ENCODE results near the gene GAREM1.
"Not testable (repeated sequence)": the region's sequence is repeated elsewhere in the genome, so short reads cannot be mapped to it uniquely, and the experiment has no call there.

Gene GAREM1

DNA sequence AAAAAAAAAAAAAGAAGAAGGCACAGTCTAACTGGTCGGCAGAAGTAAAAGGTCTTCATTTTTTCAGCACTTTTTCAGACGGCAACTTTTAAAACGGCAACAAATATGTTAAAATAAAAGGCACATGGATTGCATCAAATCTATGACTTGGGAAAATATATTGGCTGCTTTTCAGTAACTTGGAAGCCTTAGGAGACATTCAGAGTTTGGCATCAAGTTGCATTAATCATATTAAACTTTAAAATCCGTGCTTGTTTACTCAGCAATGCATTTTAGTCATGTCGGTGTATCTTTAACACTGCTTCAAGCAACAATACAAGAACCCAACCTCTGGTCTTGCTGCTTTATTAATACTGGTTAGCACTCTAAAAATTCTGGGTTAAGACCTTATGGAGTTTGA, 169.8 kb downstream of the GAREM1 start:
- DNase-seq (ENCODE audit: insufficient read length, low spot score) (no peak), FAIRE-seq (no peak)
- no peak for TF ChIP-seq POLR2A (IDR thresholded peaks at IDR 0.05; ENCODE audit: low read depth, low read length)

DNA sequence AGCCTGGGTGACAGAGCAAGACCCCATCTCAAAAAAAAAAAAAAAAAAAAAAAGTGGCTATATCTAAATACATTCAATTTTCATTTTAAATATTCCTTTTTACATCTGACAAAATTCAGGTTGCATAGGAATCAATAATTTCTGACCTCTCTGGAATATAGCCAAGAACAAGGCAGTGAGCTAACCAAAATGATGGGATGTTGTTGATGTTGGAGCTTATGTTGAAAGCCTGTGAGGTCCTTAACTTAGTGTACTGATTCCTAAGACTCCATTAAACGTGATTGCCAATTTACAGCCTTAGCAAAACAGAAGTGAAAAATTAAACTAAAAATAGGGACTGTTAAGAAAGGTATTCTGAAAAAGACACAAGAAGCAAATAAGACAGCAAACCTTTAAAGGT, 171.2 kb downstream of the GAREM1 start:
- TF ChIP-seq POLR2A (IDR thresholded peaks at IDR 0.05; ENCODE audit: low read depth, low read length) = no peak
- DNase-seq (ENCODE audit: insufficient read length, low spot score) = no peak
- no peak for FAIRE-seq

DNA sequence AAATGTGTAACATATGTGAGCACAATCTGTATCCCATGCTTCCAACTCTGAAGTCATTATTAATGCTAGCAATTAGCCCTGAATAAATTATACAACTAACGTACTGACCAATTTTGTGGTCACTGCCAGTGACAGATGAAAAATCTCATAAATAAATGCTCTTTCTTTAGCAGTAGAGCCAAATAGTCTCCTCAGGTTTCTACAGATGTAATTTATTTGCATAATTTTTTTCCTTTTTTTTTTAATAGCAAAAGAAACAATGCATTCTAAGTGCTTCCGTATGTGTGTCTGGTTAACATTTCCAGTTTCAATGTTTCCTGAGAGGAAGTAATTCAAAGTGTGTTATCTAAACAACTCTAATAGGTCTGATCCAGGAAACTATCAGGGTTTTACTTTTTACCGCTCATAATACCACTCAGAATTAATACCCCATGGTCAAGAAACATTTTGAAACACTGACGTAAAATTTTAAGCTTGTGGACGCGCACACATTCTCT, 172.5 kb downstream of the GAREM1 start:
- FAIRE-seq = no peak
- no peak for TF ChIP-seq POLR2A (IDR thresholded peaks at IDR 0.05; ENCODE audit: low read depth, low read length)

DNA sequence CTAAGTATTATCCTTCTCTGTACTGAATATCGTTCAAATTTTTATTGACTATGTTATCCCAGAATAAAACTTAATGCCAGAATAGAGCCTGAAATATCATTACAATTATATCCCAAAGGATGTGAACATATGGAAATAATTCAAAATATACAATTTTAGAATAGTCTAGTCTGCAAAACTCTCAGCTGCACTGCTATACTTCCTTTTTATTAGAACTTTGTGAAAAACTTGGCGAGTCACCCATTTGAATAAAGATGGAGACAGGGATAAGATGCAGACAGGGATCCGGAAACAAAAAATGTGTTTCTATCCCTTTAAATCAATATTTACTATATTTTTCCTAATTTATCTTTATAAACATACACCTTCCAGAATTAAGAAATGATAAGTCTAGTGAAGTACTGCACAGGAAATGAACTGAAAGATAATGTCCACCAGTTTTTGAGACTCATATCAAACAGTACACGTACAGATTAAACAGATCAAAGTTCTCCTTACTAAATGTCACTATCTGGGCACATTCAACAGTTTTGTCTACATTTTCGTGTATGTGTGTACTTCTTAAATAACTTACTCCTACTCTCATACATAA, 173.0 kb downstream of the GAREM1 start:
- TF ChIP-seq POLR2A (IDR thresholded peaks at IDR 0.05; ENCODE audit: low read depth, low read length) = no peak
- DNase-seq (ENCODE audit: insufficient read length, low spot score) (no peak), FAIRE-seq (no peak)

More for the DNA sequence above, 172.5 kb downstream of the GAREM1 start:
- DNase-seq (ENCODE audit: insufficient read length, low spot score) = no peak

DNA sequence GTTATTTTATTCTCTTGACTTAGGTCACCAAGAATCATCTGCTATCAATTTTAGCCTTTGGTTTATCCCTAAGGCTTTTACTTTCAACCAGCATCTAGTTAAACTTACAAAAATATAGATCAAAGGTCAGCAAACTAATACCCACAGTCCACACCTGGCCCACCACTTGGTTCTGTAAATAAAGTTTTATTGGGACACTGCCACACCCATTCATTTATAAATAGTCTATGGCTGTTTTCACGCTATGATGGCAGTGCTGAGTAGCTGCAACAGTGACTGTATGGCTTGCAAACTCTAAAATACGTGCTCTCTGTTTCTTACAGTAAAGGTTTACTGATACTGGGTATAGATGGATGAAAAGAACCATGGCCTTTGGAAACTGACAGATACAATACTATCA, 173.8 kb downstream of the GAREM1 start:
- DNase-seq (ENCODE audit: insufficient read length, low spot score) (no peak), FAIRE-seq (no peak)
- no peak for TF ChIP-seq POLR2A (IDR thresholded peaks at IDR 0.05; ENCODE audit: low read depth, low read length)

DNA sequence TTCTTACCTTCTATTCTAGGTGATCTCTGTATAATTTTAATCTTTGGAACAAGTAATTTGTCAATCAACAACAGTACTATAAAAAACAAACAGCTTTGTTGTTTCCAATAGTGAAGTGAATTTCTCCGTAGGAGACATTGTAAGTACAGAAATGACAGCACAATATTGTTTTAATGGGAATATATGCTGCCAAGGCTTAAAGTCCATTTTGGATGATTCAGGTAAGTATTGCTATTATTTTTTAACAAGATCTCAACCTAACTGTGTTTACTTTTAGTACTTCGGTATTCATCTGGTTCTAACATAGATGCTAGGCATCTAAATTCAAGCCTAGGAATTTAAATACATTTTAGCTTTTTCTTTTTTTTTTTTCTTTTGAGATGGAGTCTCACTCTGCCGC, 175.1 kb downstream of the GAREM1 start:
- no peak for FAIRE-seq
- no peak for DNase-seq (ENCODE audit: insufficient read length, low spot score)
- TF ChIP-seq POLR2A (IDR thresholded peaks at IDR 0.05; ENCODE audit: low read depth, low read length) = no peak

DNA sequence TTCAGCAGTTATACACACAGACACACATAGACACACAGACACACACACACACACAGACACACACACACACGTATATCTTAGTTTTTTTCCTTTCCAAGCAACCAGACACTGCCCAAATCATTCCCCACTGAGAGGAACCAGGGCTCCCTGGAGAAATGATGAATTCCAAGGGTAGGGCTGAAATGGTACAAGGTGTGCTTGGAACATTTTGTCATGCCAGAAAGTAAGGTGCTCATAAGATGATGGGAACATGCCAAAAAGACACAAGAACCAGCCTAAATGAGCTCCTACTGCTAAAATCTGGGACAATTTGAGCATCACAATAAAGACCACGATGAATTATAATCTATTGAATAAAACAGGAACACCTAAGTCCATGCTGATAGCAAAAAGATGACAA, 177.6 kb downstream of the GAREM1 start:
- no peak for FAIRE-seq
- DNase-seq (ENCODE audit: insufficient read length, low spot score) = no peak
- no peak for TF ChIP-seq POLR2A (IDR thresholded peaks at IDR 0.05; ENCODE audit: low read depth, low read length)

DNA sequence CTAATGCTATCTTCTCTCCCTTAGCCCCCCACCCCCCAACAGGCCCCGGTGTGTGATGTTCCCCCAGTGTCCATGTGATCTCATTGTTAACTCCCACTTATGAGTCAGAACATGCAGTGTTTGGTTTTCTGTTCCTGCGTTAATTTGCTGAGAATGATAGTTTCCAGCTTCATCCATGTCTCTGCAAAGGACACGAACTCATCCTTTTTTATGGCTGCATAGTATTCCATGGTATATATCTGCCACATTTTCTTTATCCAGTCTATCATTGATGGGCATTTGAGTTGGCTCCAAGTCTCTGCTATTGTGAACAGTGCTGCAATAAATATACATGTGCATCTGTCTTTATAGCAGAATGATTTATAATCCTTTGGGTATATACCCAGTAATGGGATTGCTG, 179.1 kb downstream of the GAREM1 start:
- not testable (repeated sequence) for FAIRE-seq; DNase-seq (ENCODE audit: insufficient read length, low spot score)

DNA sequence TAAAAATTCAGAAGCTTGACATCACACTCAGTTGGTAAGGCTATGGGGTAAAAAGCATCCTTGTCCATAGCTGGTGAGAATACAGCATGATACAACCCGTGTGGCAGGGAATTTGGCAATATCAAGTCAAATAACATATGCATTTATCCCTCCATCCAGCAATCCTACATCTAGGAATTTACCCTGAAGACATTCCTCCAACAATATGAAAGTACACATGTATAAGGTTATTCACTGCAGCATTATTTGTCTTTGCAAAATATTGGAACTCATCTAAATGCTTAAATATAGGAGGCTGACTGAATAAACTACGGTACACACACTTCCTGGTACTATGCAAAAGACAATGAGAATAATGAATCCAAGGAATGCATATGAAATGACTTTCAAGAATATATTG, 179.9 kb downstream of the GAREM1 start:
- no peak for DNase-seq (ENCODE audit: insufficient read length, low spot score)
- no peak for TF ChIP-seq POLR2A (IDR thresholded peaks at IDR 0.05; ENCODE audit: low read depth, low read length)
- FAIRE-seq = no peak

DNA sequence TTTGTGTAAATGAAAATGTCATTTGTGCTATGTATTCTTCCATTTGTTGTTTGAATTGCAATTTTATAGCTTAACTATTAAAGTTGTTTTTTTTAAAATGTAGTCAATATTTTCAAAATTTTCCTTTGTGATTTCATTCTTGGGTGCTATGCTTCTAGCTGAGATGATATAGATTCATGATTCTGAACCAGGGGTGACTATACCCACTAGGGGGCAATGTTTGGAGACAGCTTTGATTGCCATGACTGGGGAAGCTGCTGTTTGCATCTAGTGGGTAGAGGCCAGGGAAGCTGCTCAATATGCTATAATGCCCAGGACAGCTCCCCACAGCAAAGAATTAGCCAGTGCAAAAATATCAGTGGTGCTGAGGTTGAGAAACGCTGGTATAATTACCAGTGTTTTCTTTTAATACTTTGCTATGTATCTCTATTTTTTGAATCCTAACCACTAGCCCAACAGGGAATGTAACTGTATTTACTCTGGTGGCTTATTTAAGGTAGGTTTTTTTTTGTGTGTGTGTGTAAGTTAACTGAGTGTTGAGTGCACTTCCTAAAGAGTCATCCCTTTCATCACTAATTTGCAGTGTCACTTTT, 181.1 kb downstream of the GAREM1 start:
- DNase-seq (ENCODE audit: insufficient read length, low spot score) (peak; percentile 10), FAIRE-seq (peak; percentile 48)
- TF ChIP-seq POLR2A (IDR thresholded peaks at IDR 0.05; ENCODE audit: low read depth, low read length) = no peak

DNA sequence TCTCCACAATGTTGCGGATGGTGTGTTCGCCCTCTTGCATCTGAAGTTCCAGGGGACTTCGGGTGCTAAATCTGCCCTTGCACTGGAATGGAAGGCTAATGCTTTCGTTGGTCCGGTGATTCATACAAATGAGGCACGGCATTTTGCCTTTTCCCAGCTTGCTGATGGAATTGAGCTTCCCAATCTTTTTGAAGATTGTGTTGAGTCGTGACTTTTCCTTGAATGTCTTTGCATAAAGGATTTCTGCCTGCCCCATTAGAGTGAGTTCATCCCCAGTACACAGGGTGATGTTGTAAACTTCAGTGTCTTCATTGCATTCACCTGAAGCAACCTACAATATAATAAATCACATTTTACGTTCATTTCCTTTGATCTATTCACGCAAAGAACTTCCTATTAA, 182.8 kb downstream of the GAREM1 start:
- no peak for TF ChIP-seq POLR2A (IDR thresholded peaks at IDR 0.05; ENCODE audit: low read depth, low read length)
- DNase-seq (ENCODE audit: insufficient read length, low spot score) (no peak), FAIRE-seq (no peak)

DNA sequence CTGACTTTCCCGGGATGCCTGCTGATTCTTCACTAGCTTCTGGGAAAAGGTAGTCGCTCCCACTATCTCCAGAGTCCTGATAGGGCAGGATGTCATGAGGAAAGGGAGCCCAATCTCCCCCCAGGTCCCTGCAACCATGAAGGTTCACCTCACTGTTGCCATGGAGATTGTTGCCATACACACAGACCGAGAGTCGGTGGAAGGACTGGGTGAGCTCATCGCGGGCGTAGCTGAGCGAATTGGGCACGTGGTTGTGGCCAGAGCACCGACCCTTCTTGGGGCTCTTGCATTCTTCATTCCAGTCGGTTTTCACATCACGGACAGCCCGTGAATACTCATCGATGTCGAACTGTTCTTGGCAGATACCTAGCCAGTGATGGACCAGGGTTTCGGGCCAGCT, 183.4 kb downstream of the GAREM1 start:
- no peak for FAIRE-seq
- no peak for TF ChIP-seq POLR2A (IDR thresholded peaks at IDR 0.05; ENCODE audit: low read depth, low read length)
- DNase-seq (ENCODE audit: insufficient read length, low spot score) = no peak

DNA sequence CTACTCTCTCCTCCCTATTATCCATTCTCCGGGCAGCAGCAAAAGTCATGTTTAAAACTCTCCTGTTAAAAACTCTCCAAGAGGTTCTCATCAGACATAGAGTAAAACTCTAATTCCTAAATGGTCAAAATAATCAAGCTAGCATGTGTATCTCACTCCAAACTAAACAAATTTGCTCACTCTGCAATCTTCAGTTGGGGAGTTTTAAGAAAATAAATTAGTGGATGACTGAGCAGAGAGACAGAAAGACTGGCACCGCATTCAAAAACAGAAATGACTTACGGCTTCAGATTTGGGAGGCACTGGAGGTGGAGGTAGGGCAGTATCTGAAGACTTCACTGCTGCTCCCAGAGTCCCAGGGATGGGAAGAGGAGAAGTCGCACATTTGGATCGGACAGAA, 183.9 kb downstream of the GAREM1 start:
- DNase-seq (ENCODE audit: insufficient read length, low spot score) = no peak
- TF ChIP-seq POLR2A (IDR thresholded peaks at IDR 0.05; ENCODE audit: low read depth, low read length) = no peak
- no peak for FAIRE-seq

DNA sequence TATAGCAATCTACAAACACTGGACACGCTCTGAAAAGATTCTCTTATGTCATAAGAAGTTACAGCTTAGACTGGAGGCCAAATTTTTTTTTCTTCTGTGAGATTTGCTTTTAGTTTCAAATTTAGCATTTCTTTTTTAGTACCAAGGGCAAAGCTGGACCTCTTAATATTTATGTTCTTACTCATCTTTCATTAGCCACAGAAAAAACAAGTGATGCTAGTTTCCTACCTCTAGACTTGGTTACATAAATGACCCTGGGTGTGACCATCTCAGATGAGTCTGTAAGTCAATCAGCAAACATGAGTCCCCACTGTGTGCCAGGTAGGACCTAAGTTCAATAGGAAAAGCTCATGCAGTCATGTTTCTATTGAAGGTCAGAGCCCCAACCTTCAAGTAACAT, 186.4 kb downstream of the GAREM1 start:
- no peak for TF ChIP-seq POLR2A (IDR thresholded peaks at IDR 0.05; ENCODE audit: low read depth, low read length)
- no peak for FAIRE-seq
- DNase-seq (ENCODE audit: insufficient read length, low spot score) = no peak

DNA sequence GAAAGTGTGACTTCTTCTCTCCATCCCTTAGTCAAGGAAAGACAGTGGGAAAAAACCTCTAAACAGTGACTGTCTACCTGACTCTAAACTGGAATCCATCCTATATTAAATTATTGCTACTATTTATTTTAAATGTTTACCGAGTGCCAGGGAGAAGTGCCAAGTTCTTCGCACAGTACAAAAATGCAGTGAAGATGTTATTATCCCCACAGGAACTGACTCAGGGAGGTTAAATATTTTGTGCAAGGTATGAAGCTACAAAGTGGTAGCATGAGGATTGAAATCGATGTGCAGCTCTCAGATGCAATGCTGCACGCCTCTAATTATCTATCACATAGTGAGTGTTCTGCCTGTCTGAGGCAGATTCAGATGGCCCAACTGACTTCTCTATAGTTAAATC, 189.8 kb downstream of the GAREM1 start:
- TF ChIP-seq POLR2A (IDR thresholded peaks at IDR 0.05; ENCODE audit: low read depth, low read length) = no peak
- DNase-seq (ENCODE audit: insufficient read length, low spot score) (no peak), FAIRE-seq (no peak)
